ENCODE data around the gene IL11.
A peak's percentile ranks its signal among the peaks of the same experiment; 100 is the strongest.
"Not testable (repeated sequence)": the region's sequence is repeated elsewhere in the genome, so short reads cannot be mapped to it uniquely, and the experiment has no call there.

IL11 gene

DNA sequence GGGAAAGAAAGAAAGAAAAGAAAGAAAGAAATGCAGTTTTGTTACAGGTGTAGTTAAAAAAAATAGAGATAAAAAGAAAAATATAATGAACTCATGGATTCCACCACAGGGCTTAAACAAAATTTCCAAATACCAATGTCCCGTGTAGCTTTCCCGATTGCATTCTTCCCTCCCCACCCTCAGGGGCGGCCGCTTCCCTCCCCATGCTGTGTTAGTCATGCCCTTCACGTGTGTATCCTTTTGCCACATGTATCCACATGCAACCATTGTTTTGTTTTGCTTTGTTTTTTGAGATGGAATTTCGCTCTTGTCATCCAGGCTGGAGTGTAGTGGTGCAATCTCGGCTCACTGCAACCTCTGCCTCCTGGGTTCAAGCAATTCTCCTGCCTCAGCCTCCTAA lies 34.2 kb downstream of the IL11 start:
- WGBS, 2 donors (ENCODE audit: extremely low coverage in 2 of 2, insufficient read length in 2 of 2, insufficient replicate concordance in 1 of 2): no CpG with 5 or more reads among the region's 7 CpGs
- Histone ChIP-seq H3K9me3 (replicated peaks in 1 of 2; ENCODE audit: control insufficient read depth in 2 of 2, insufficient read depth in 1 of 2, low read depth in 1 of 2, low read length in 2 of 2) (no peaks in the 10 kb centered on the region), H2AFZ (ENCODE audit: low read length) (no peak overlapping the region), H4K8ac (ENCODE audit: low read depth, low read length) (no peak overlapping the region), H3K27me3 (ENCODE audit: control insufficient read depth in 3 of 3, insufficient read depth in 3 of 3, low read depth in 1 of 3, low read length in 3 of 3) (no peaks in the 10 kb centered on the region), H3K79me1 (ENCODE audit: low read depth, low read length) (peaks cover 2% of the 10 kb centered on the region), H3K4ac (ENCODE audit: low read length) (no peak overlapping the region), H3K36me3 (replicated peaks in 1 of 2; ENCODE audit: control insufficient read depth in 2 of 2, insufficient read depth in 2 of 2, low read length in 2 of 2) (no peaks in the 10 kb centered on the region), H3K18ac (ENCODE audit: low read length) (no peak overlapping the region), H3K4me2 (ENCODE audit: insufficient read depth, low read length, poor library complexity, severe bottlenecking) (no peak overlapping the region), H3K23ac (ENCODE audit: low read depth, low read length, poor library complexity) (no peak overlapping the region), H2AK5ac (ENCODE audit: low read depth, low read length) (no peak overlapping the region), H3K4me1 (ENCODE audit: control insufficient read depth in 2 of 2, insufficient read depth in 1 of 2, low read depth in 1 of 2, low read length in 2 of 2) (peaks cover 4 to 11% of the 10 kb centered on the region in 2 donors), H3K9ac (ENCODE audit: low read depth, low read length, poor library complexity) (no peak overlapping the region), H2BK5ac (ENCODE audit: low read length) (no peak overlapping the region), H2BK120ac (ENCODE audit: low read depth, low read length) (no peak overlapping the region), H4K91ac (ENCODE audit: low read depth, low read length, poor library complexity) (no peak overlapping the region), H2BK12ac (ENCODE audit: low read length) (no peak overlapping the region), H3K4me3 (ENCODE audit: low read length in 2 of 2) (no peak overlapping the region), H2BK15ac (ENCODE audit: low read length) (no peak overlapping the region), H3K27ac (replicated peaks; ENCODE audit: low read length) (no peak overlapping the region), H3K14ac (ENCODE audit: low read length) (no peak overlapping the region)
- no peak for DNase-seq (ENCODE audit: low spot score)

DNA sequence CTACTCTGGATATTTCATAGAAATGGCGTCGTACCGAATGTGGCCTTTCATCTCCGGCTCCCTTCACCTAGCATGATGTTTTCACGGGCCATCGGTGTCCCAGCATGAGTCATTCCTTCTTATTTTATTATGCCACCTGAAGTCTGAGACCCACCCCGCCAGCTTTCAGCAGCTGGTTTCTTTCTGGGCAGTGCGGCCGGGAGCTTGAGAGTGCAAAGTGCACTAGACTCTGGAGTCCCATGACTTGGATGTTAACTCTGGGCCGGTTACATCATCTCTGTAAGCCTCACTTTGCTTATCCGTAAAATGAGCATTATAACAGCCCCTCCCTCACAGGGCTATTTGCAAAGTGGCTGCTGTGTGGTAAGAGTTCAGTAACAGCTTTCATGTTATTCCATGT lies 36.4 kb downstream of the IL11 start:
- DNase-seq (ENCODE audit: low spot score): no peak
- H2BK15ac ChIP-seq (ENCODE audit: low read length): peak overlapping the region; percentile 62
- H3K9ac ChIP-seq (ENCODE audit: low read depth, low read length, poor library complexity): no peak overlapping the region
- peak overlapping the region; percentile 8 for H2AK5ac ChIP-seq (ENCODE audit: low read depth, low read length)
- no peak overlapping the region for H2BK12ac ChIP-seq (ENCODE audit: low read length)
- H2BK5ac ChIP-seq (ENCODE audit: low read length): no peak overlapping the region
- no peak overlapping the region for H3K4me2 ChIP-seq (ENCODE audit: insufficient read depth, low read length, poor library complexity, severe bottlenecking)
- H3K36me3 ChIP-seq (replicated peaks in 1 of 2; ENCODE audit: control insufficient read depth in 2 of 2, insufficient read depth in 2 of 2, low read length in 2 of 2): no peaks in the 10 kb centered on the region
- no peak overlapping the region for H3K23ac ChIP-seq (ENCODE audit: low read depth, low read length, poor library complexity)
- H3K4me1 ChIP-seq (ENCODE audit: control insufficient read depth in 2 of 2, insufficient read depth in 1 of 2, low read depth in 1 of 2, low read length in 2 of 2): peaks cover 4 to 10% of the 10 kb centered on the region in 2 donors
- no peaks in the 10 kb centered on the region for H3K9me3 ChIP-seq (replicated peaks in 1 of 2; ENCODE audit: control insufficient read depth in 2 of 2, insufficient read depth in 1 of 2, low read depth in 1 of 2, low read length in 2 of 2)
- no peaks in the 10 kb centered on the region for H3K27me3 ChIP-seq (ENCODE audit: control insufficient read depth in 3 of 3, insufficient read depth in 3 of 3, low read depth in 1 of 3, low read length in 3 of 3)
- no peak overlapping the region for H4K91ac ChIP-seq (ENCODE audit: low read depth, low read length, poor library complexity)
- no peak overlapping the region for H2BK120ac ChIP-seq (ENCODE audit: low read depth, low read length)
- H3K18ac ChIP-seq (ENCODE audit: low read length): no peak overlapping the region
- H3K27ac ChIP-seq (replicated peaks; ENCODE audit: low read length): no peak overlapping the region
- H3K4me3 ChIP-seq (ENCODE audit: low read length in 2 of 2): no peak overlapping the region
- no peak overlapping the region for H2AFZ ChIP-seq (ENCODE audit: low read length)
- no peaks in the 10 kb centered on the region for H3K79me1 ChIP-seq (ENCODE audit: low read depth, low read length)
- H3K14ac ChIP-seq (ENCODE audit: low read length): no peak overlapping the region
- H4K8ac ChIP-seq (ENCODE audit: low read depth, low read length): no peak overlapping the region
- H3K4ac ChIP-seq (ENCODE audit: low read length): no peak overlapping the region
- no CpG with 5 or more reads among the region's 11 CpGs for WGBS, 2 donors (ENCODE audit: extremely low coverage in 2 of 2, insufficient read length in 2 of 2, insufficient replicate concordance in 1 of 2)

GRCh38 chr19:55329791-55330190 lies 40.5 kb downstream of the IL11 start:
- not testable (repeated sequence) for H3K4me3 ChIP-seq (ENCODE audit: low read length in 2 of 2); H3K14ac ChIP-seq (ENCODE audit: low read length); H2BK15ac ChIP-seq (ENCODE audit: low read length); H3K27ac ChIP-seq (replicated peaks; ENCODE audit: low read length); H3K79me1 ChIP-seq (ENCODE audit: low read depth, low read length); H3K4me2 ChIP-seq (ENCODE audit: insufficient read depth, low read length, poor library complexity, severe bottlenecking); H3K23ac ChIP-seq (ENCODE audit: low read depth, low read length, poor library complexity); H3K36me3 ChIP-seq (replicated peaks in 1 of 2; ENCODE audit: control insufficient read depth in 2 of 2, insufficient read depth in 2 of 2, low read length in 2 of 2); H3K9me3 ChIP-seq (replicated peaks in 1 of 2; ENCODE audit: control insufficient read depth in 2 of 2, insufficient read depth in 1 of 2, low read depth in 1 of 2, low read length in 2 of 2); H2AK5ac ChIP-seq (ENCODE audit: low read depth, low read length); H4K8ac ChIP-seq (ENCODE audit: low read depth, low read length); H3K4ac ChIP-seq (ENCODE audit: low read length); DNase-seq (ENCODE audit: low spot score); H2BK5ac ChIP-seq (ENCODE audit: low read length); H2BK12ac ChIP-seq (ENCODE audit: low read length); H2AFZ ChIP-seq (ENCODE audit: low read length); H3K9ac ChIP-seq (ENCODE audit: low read depth, low read length, poor library complexity); H3K4me1 ChIP-seq (ENCODE audit: control insufficient read depth in 2 of 2, insufficient read depth in 1 of 2, low read depth in 1 of 2, low read length in 2 of 2); H2BK120ac ChIP-seq (ENCODE audit: low read depth, low read length); H3K18ac ChIP-seq (ENCODE audit: low read length); H3K27me3 ChIP-seq (ENCODE audit: control insufficient read depth in 3 of 3, insufficient read depth in 3 of 3, low read depth in 1 of 3, low read length in 3 of 3); H4K91ac ChIP-seq (ENCODE audit: low read depth, low read length, poor library complexity)
- no CpG with 5 or more reads among the region's 6 CpGs for WGBS, 2 donors (ENCODE audit: extremely low coverage in 2 of 2, insufficient read length in 2 of 2, insufficient replicate concordance in 1 of 2)

- H4K8ac ChIP-seq (ENCODE audit: low read depth, low read length); H3K9ac ChIP-seq (ENCODE audit: low read depth, low read length, poor library complexity); DNase-seq (ENCODE audit: low spot score); H4K91ac ChIP-seq (ENCODE audit: low read depth, low read length, poor library complexity); H3K14ac ChIP-seq (ENCODE audit: low read length); H2BK5ac ChIP-seq (ENCODE audit: low read length); H2BK120ac ChIP-seq (ENCODE audit: low read depth, low read length); H3K4ac ChIP-seq (ENCODE audit: low read length); H3K9me3 ChIP-seq (replicated peaks in 1 of 2; ENCODE audit: control insufficient read depth in 2 of 2, insufficient read depth in 1 of 2, low read depth in 1 of 2, low read length in 2 of 2); H3K23ac ChIP-seq (ENCODE audit: low read depth, low read length, poor library complexity); H3K79me1 ChIP-seq (ENCODE audit: low read depth, low read length); H2AFZ ChIP-seq (ENCODE audit: low read length); H3K4me3 ChIP-seq (ENCODE audit: low read length in 2 of 2); H3K36me3 ChIP-seq (replicated peaks in 1 of 2; ENCODE audit: control insufficient read depth in 2 of 2, insufficient read depth in 2 of 2, low read length in 2 of 2); H3K4me1 ChIP-seq (ENCODE audit: control insufficient read depth in 2 of 2, insufficient read depth in 1 of 2, low read depth in 1 of 2, low read length in 2 of 2); H2BK12ac ChIP-seq (ENCODE audit: low read length); H2BK15ac ChIP-seq (ENCODE audit: low read length); H3K4me2 ChIP-seq (ENCODE audit: insufficient read depth, low read length, poor library complexity, severe bottlenecking); H2AK5ac ChIP-seq (ENCODE audit: low read depth, low read length); H3K27ac ChIP-seq (replicated peaks; ENCODE audit: low read length); H3K18ac ChIP-seq (ENCODE audit: low read length); H3K27me3 ChIP-seq (ENCODE audit: control insufficient read depth in 3 of 3, insufficient read depth in 3 of 3, low read depth in 1 of 3, low read length in 3 of 3): not testable (repeated sequence)
- WGBS, 2 donors (ENCODE audit: extremely low coverage in 2 of 2, insufficient read length in 2 of 2, insufficient replicate concordance in 1 of 2): no CpG with 5 or more reads among the region's 4 CpGs
These were observed 41.4 kb downstream of the IL11 start for GRCh38 chr19:55328774-55329318.
